Epithelial cell of proximal tubule (primary cell): ENCODE results near the gene RGS3. TPM values are rescaled to one million over a fixed set of nuclear protein-coding genes. Genes with fewer than 3 reads are reported as not detected.

Source experiments
- DNase-seq: peaks from one replicate; pipeline ENCODE4 v3.0.0-alpha.2; 2011; ENCODE audit warnings: low read depth
- H3K4me3 ChIP-seq: 2 replicates; pipeline ENCODE4 v1.5.1; 2011; ENCODE audit warnings: low read depth, mild to moderate bottlenecking, low read length
- CTCF ChIP-seq: conservative IDR thresholded peaks from 2 replicates; pipeline ENCODE4 v1.5.1; 2012; ENCODE audit warnings: low read depth, mild to moderate bottlenecking, low read length
- total RNA-seq: library from RNA; depleted of rRNA; stranded (reverse); fragments of >200 nt; gene quantifications from 2 replicates; pipeline ENCODE4 v1.2.3, GENCODE V29; 2015

The RGS3 gene
- total RNA-seq, 1 donor from 2014 or later = 79.2 TPM

DNA sequence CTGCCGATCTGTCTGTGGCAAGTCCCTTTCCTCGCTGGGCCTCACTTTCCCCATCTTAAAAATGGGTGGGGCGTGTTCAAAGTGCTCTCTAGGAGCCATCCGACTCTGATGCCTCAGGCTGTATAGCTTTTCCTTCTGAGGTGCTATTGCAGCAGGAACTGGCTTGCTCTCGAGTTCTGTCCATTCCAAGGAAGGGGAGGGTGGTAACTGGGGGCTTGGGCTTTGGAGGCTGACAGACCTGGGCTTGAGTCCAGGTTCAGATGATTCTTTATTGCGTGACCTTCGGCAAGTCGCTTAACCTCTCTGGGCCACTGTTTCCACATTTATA, 139.5 kb downstream of the RGS3 start:
- H3K4me3 ChIP-seq = no peak overlapping the region
- TF ChIP-seq CTCF = no peak
- DNase-seq = no peak

- no peak overlapping the region for H3K4me3 ChIP-seq
- no peak for DNase-seq
- TF ChIP-seq CTCF = no peak
Observed at GRCh38 chr9:113603773-113604172, 140.2 kb downstream of the RGS3 start.

- no peak for DNase-seq
- no peak for TF ChIP-seq CTCF
- H3K4me3 ChIP-seq = no peak overlapping the region
Observed at GRCh38 chr9:113604393-113604792, 140.9 kb downstream of the RGS3 start.

- no peak for TF ChIP-seq CTCF
- no peak for DNase-seq
- no peak overlapping the region for H3K4me3 ChIP-seq
Observed at GRCh38 chr9:113606510-113606909, 143.0 kb downstream of the RGS3 start.

- no peak overlapping the region for H3K4me3 ChIP-seq
- no peak for DNase-seq
- TF ChIP-seq CTCF = peak; percentile 15
Observed at GRCh38 chr9:113608082-113608685, 144.7 kb downstream of the RGS3 start.

DNA sequence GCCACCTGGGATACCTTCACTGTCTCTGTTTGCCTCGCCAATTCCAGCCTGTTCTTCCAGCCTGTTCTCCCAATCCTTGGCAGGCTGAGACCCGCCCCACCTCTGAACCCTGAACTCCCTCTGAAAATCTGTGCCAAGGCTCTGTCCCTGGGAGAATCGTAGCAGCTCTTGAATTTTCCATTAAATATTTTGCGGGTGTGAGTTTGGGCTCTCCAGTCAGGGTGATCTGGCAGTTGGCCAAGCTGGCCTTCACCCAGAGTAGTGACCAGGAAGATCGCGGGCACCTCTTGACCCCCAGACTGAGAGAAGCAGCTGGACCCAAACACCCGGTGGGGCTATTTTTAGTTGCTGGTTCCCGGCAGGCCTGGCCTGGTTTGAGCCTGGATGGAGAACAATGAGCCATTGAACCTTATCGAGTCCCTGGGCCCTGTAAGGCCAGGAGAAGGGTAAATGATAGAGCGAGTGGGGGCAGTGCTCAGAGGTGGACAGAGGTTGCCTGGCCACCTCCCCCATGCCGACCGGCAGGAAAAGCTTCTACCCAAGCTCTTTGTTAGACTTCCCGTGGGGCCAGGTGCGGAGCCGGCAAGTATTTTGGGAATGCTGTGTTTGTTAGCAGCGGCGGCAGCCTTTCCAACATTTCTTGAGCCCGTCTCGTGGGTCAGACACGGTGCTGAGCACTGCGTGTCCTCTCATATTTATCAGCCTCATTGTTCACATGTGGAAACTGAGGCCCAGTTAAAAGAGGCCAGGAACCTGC, 146.2 kb downstream of the RGS3 start:
- DNase-seq = no peak
- H3K4me3 ChIP-seq = no peak overlapping the region
- no peak for TF ChIP-seq CTCF
